GM13977 (cell line): Measurements from ENCODE around the gene PARP9.

Experiments used
- DNase-seq: peaks from one replicate; pipeline ENCODE4 v3.0.0; 2012; ENCODE audit warnings: low spot score
- in situ Hi-C: fragments of 300-500 bp; cut with MboI; formaldehyde crosslinking; loops from one replicate; pipeline ENCODE4 v1.12.0; 2022; ENCODE audit warnings: low sequenced_read_pairs, low pct_unique_long_range_greater_than_20kb, mixed read lengths, inconsistent platforms; ENCODE audit not compliant: unreplicated experiment
- TF ChIP-seq, protein P1 (sequence below): IDR thresholded peaks from 2 replicates; pipeline ENCODE4 v1.5.1; 2012; ENCODE audit warnings: mild to moderate bottlenecking, control low read depth; ENCODE audit not compliant: insufficient read depth; ENCODE audit errors: extremely low read depth, missing control alignments

Gene PARP9

DNA sequence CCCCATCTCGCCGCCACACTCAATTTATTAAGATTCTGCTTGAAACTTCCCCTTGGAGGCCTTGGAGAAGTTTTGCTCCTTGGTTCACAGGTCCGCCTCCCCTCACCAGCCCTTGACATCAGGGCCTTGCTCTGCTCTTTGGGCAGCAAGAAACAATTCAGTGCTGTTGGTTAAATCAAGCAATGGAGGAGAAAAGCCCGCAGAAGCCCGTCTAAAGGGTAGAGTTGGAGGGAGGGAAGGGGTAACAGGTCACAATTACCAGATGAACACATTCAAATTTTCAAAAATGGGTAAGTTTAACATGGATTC is 429 bp downstream of the PARP9 start:
- TF ChIP-seq, protein P1, sequence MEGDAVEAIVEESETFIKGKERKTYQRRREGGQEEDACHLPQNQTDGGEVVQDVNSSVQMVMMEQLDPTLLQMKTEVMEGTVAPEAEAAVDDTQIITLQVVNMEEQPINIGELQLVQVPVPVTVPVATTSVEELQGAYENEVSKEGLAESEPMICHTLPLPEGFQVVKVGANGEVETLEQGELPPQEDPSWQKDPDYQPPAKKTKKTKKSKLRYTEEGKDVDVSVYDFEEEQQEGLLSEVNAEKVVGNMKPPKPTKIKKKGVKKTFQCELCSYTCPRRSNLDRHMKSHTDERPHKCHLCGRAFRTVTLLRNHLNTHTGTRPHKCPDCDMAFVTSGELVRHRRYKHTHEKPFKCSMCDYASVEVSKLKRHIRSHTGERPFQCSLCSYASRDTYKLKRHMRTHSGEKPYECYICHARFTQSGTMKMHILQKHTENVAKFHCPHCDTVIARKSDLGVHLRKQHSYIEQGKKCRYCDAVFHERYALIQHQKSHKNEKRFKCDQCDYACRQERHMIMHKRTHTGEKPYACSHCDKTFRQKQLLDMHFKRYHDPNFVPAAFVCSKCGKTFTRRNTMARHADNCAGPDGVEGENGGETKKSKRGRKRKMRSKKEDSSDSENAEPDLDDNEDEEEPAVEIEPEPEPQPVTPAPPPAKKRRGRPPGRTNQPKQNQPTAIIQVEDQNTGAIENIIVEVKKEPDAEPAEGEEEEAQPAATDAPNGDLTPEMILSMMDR: no peak
- in situ Hi-C loops: loop anchor here (25.0 kb wide), 1 partner anchor 474 kb away; the partner anchor contains the start of gene SEMA5B
- no peak for DNase-seq

DNA sequence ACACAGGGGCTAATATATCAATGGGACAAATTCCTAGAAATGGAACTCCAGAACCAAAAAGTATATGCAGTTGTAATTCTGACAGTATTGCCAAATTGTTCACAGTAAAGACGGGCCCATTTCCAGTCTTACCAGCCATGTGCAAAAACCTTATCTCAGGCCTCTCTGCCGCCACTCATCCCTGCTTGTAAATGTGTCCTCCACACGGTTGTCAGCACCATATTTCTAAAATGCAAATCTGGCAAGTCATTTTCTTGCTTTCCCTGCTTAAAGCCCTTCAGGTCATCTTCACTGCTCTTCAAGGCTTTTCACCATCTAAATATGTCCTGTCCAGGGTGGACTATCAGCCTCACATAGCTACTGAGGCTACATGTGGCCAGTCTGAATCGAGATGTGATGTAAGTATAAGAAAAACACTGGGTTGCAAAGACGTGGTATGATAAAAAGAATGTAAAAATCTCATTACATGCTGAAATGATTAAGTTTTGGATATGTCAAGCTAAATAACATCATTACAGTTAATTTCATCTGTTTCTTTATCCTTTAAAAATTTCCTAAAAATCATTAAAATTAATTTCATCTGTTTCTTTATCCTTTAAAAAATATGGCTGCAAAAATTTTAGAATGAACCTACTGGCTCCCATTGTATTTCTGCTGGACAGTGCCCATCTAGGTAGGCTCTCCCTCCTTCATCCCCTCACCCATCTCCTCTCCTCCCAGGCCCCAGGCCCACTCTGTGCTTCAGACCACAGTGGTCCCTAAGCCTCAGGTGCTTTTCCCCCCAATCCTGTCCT is 980 bp downstream of the PARP9 start:
- in situ Hi-C loops: loop anchor here (25.0 kb wide), 1 partner anchor 474 kb away; the partner anchor contains the start of gene SEMA5B
- no peak for DNase-seq
- TF ChIP-seq, protein P1: no peak

DNA sequence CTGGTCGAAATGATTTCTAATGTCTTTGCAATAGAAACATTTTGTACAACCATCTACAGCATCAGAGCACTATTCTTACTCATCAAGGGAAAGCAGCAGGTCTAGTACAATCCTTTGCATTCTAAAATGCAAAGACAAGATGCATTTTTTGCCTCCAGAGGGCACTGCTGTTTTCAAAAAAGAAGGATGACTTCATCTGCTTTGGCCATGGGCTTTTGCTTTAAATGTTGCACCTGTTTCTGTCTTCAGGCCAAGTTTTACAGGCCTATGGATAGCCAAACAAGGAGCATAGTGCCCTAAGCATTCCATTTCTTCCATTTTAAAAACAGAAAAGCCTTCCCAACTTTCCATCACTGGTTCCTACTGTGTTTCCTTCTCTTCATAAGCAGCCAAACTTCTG is 3.4 kb downstream of the PARP9 start:
- TF ChIP-seq, protein P1: peak; percentile 68
- in situ Hi-C loops: loop anchor here (25.0 kb wide), 1 partner anchor 477 kb away; the partner anchor contains the start of gene SEMA5B
- peak; percentile 76 for DNase-seq

DNA sequence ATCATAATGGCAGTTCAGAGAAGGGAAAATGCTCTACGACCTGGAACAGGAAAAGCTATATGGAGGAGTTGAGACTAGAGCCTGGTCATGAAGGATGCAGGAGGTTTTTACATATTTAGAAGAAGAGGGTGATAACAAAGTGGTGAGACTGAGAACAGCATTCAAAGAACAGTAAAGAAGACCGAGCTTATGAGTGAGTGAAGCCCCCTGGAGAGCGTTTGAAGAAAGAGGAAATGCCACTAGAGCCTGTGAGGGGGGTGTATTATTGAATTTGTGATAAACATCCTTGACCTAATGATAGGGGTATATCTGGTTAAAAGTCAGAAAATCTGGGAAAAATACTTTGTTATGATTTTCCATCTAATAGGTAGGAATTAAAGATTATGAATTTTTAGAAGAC is 4.2 kb downstream of the PARP9 start:
- in situ Hi-C loops: loop anchor here (5.0 to 25.0 kb wide), 2 partner anchors 117 to 477 kb away; partner anchors contain the start of gene SEMA5B
- DNase-seq: no peak

DNA sequence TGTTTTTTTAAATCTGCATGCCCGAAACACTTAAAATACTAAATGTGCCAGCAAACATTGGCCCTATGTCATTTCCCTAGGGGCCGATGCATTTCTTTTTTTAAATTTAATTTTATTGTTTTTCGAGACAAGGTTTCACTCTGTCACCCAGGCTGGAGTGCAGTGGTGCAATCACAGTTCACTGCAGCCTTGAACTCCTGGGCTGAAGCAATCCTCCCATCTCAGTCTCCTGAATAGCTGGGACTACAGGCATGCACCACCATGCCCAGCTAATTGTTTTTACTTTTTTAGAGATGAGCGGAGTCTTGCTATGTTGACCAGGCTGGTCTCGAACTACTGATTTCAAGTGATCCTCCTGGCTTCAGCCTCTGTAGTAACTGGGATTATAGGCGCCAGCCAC is 5.5 kb downstream of the PARP9 start:
- TF ChIP-seq, protein P1: no peak
- in situ Hi-C loops: loop anchor here (5.0 to 25.0 kb wide), 2 partner anchors 119 to 479 kb away; partner anchors contain the start of gene SEMA5B
- DNase-seq: no peak

More for the DNA sequence above, 4.2 kb downstream of the PARP9 start:
- TF ChIP-seq, protein P1: no peak

DNA sequence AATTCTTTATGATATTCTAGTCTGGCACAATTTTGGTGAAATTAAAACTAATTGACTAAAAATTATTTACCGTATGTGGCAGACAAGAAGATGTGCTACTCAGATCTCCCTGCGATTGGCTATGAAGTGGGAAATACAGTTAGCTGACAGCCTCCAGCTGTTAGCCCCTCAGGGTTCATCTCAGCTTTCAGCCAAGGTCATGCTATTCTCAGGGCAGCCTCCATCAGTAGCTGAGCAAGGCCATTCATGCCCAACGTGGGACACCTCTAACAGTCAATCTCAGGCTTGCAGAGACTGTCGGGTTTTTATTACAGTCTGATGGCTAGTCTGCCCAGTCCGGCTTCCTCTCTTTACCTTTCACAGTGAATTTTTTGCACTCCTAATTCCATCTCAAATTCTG is 6.7 kb downstream of the PARP9 start:
- no peak for DNase-seq
- in situ Hi-C loops: loop anchor here (5.0 to 25.0 kb wide), 2 partner anchors 120 to 480 kb away; partner anchors contain the start of gene SEMA5B
- TF ChIP-seq, protein P1: no peak
